Inferior parietal cortex (tissue), 1 donor: ENCODE data around the gene SNAPC2.
"Not testable (repeated sequence)": the region's sequence is repeated elsewhere in the genome, so short reads cannot be mapped to it uniquely, and the experiment has no call there.

Experiments used
- DNase-seq: peaks from one replicate; pipeline ENCODE4 v3.0.0-alpha.2; 2016; ENCODE audit errors: extremely low spot score

Gene SNAPC2

GRCh38 chr19:7908742-7909461 is 11.2 kb upstream of the SNAPC2 start:
- DNase-seq: no peak

GRCh38 chr19:7909471-7910067 is 10.6 kb upstream of the SNAPC2 start:
- DNase-seq: no peak

GRCh38 chr19:7910321-7911161 is 9.6 kb upstream of the SNAPC2 start:
- DNase-seq: no peak

- no peak for DNase-seq
Observed at GRCh38 chr19:7911508-7912143, 8.5 kb upstream of the SNAPC2 start.

GRCh38 chr19:7912144-7912696 is 7.9 kb upstream of the SNAPC2 start:
- DNase-seq: no peak

GRCh38 chr19:7912697-7913564 is 7.2 kb upstream of the SNAPC2 start:
- no peak for DNase-seq

GRCh38 chr19:7913652-7914051 is 6.5 kb upstream of the SNAPC2 start:
- DNase-seq: no peak

GRCh38 chr19:7914099-7914498 is 6.0 kb upstream of the SNAPC2 start:
- DNase-seq: no peak

GRCh38 chr19:7914598-7915045 is 5.5 kb upstream of the SNAPC2 start, which contains the start of gene TGFBR3L:
TGFBR3L (plus strand) TSS chr19:7914830.
- no peak for DNase-seq

- no peak for DNase-seq
Observed at GRCh38 chr19:7915250-7916102, 4.7 kb upstream of the SNAPC2 start.

- no peak for DNase-seq
Observed at GRCh38 chr19:7916103-7916954, 3.8 kb upstream of the SNAPC2 start.

GRCh38 chr19:7916955-7917266 is 3.2 kb upstream of the SNAPC2 start:
- no peak for DNase-seq

- DNase-seq: no peak
Observed at GRCh38 chr19:7917267-7918061, 2.7 kb upstream of the SNAPC2 start.

GRCh38 chr19:7918062-7918614 is 2.0 kb upstream of the SNAPC2 start:
- not testable (repeated sequence) for DNase-seq

- no peak for DNase-seq
Observed at GRCh38 chr19:7918615-7919421, 1.3 kb upstream of the SNAPC2 start.

GRCh38 chr19:7920519-7921301 is 572 bp downstream of the SNAPC2 start:
- peak; percentile 68 for DNase-seq
